Suprapubic skin (tissue), 4 donors: ENCODE results near the gene FBXW2. TPM values are rescaled to one million over a fixed set of nuclear protein-coding genes. Genes with fewer than 3 reads are reported as not detected.
A peak's percentile ranks its signal among the peaks of the same experiment; 100 is the strongest.

ENCODE experiments used
- DNase-seq, 2 donors: peaks; one replicate each; pipeline ENCODE4 v3.0.0-alpha.2; 2019; ENCODE audit warnings: low spot score in 2 of 2
- H3K27ac ChIP-seq: fragments of 200-600 bp; sonication (generic); one replicate; pipeline ENCODE4 v1.5.1; 2019
- H3K27me3 ChIP-seq: fragments of 200-600 bp; sonication (generic); one replicate; pipeline ENCODE4 v1.5.1; 2019
- H3K36me3 ChIP-seq: fragments of 200-600 bp; sonication (generic); one replicate; pipeline ENCODE4 v1.5.1; 2019
- H3K4me1 ChIP-seq: fragments of 200-600 bp; sonication (generic); one replicate; pipeline ENCODE4 v1.5.1; 2019
- H3K4me3 ChIP-seq: fragments of 200-600 bp; sonication (generic); one replicate; pipeline ENCODE4 v1.5.1; 2019; ENCODE audit warnings: mild to moderate bottlenecking
- H3K9me3 ChIP-seq: fragments of 200-600 bp; sonication (generic); one replicate; pipeline ENCODE4 v1.5.1; 2019
- CTCF ChIP-seq, 2 donors: fragments of 200-600 bp in 1 of 2; fragments of 450-650 bp in 1 of 2; sonication (generic) in 1 of 2; IDR thresholded peaks; one replicate each; pipeline ENCODE4 v1.5.1; 2016 to 2019; ENCODE audit warnings: antibody characterized with exemption in 2 of 2, mild to moderate bottlenecking in 1 of 2, moderate library complexity in 1 of 2
- EP300 ChIP-seq: sonication (generic); formaldehyde crosslinking; IDR thresholded peaks from one replicate; pipeline ENCODE4 v1.6.1; 2017; ENCODE audit warnings: antibody characterized with exemption
- POLR2A ChIP-seq, 2 donors: fragments of 450-650 bp; IDR thresholded peaks; one replicate each; pipeline ENCODE4 v1.6.1; 2017; ENCODE audit warnings: antibody characterized with exemption in 2 of 2, mild to moderate bottlenecking in 2 of 2, moderate library complexity in 2 of 2
- POLR2AphosphoS5 ChIP-seq, 3 donors: sonication (generic); formaldehyde crosslinking; IDR thresholded peaks; one replicate each; pipeline ENCODE4 v1.6.1; 2017; ENCODE audit warnings: antibody characterized with exemption in 3 of 3
- WGBS: methylation state at CpG from one replicate; pipeline ENCODE4 v1.1.5; 2018; 5-methylcytosine and 5-hydroxymethylcytosine counted together
- total RNA-seq, 4 donors: library from RNA; depleted of rRNA; stranded (reverse); fragments of >200 nt; gene quantifications; one replicate each; pipeline ENCODE4 v1.1.0, GENCODE V29; 2016

FBXW2 gene
- total RNA-seq, 4 donors from 2014 or later = 40.4 to 74.8 (median 52.3) TPM

- no peak for DNase-seq
- H3K4me3 ChIP-seq = peak overlapping the region; percentile 84
- 26% methylated on average over 10 of the region's 10 CpGs for WGBS
Measured at GRCh38 chr9:120710110-120710981, 82.9 kb downstream of the FBXW2 start.

GRCh38 chr9:120708526-120709224, 84.5 kb downstream of the FBXW2 start:
- H3K27ac ChIP-seq = peak overlapping the region; percentile 91
- no peaks in the 10 kb centered on the region for H3K9me3 ChIP-seq
- 56% methylated on average over 6 of the region's 6 CpGs for WGBS
- H3K4me3 ChIP-seq = no peak overlapping the region
- no peaks in the 10 kb centered on the region for H3K27me3 ChIP-seq
- no peaks in the 10 kb centered on the region for H3K36me3 ChIP-seq
- TF ChIP-seq POLR2AphosphoS5 (IDR thresholded peaks at IDR 0.05) (no peak), CTCF (IDR thresholded peaks at IDR 0.05) (no peak), POLR2A (IDR thresholded peaks at IDR 0.05) (no peak), EP300 (no peak)
- no peak for DNase-seq
- H3K4me1 ChIP-seq = peaks cover 62% of the 10 kb centered on the region

More at GRCh38 chr9:120710110-120710981, 82.9 kb downstream of the FBXW2 start:
- TF ChIP-seq POLR2AphosphoS5 (IDR thresholded peaks at IDR 0.05) (no peak), POLR2A (IDR thresholded peaks at IDR 0.05) (no peak), CTCF (IDR thresholded peaks at IDR 0.05) (no peak), EP300 (no peak)
- Histone ChIP-seq H3K27me3 (no peaks in the 10 kb centered on the region), H3K4me1 (peaks cover 68% of the 10 kb centered on the region), H3K27ac (peak overlapping the region; percentile 91), H3K36me3 (no peaks in the 10 kb centered on the region), H3K9me3 (no peaks in the 10 kb centered on the region)

GRCh38 chr9:120707170-120707569, 86.0 kb downstream of the FBXW2 start:
- Histone ChIP-seq H3K27ac (no peak overlapping the region), H3K4me1 (peaks cover 53% of the 10 kb centered on the region), H3K9me3 (no peaks in the 10 kb centered on the region), H3K4me3 (no peak overlapping the region), H3K36me3 (no peaks in the 10 kb centered on the region), H3K27me3 (no peaks in the 10 kb centered on the region)
- no peak for DNase-seq
- WGBS = 67% methylated on average over 2 of the region's 2 CpGs
- no peak for TF ChIP-seq EP300
- TF ChIP-seq CTCF (IDR thresholded peaks at IDR 0.05) = no peak
- TF ChIP-seq POLR2AphosphoS5 (IDR thresholded peaks at IDR 0.05) = no peak
- no peak for TF ChIP-seq POLR2A (IDR thresholded peaks at IDR 0.05)

Other genes with a start within 250 kb of the FBXW2 start
- 100 to 1,000 TPM in 1 of 4 donors, 10 to 100 TPM in 3; 60.1 to 105 (median 64.3) TPM for gene CDK5RAP2, start 213.2 kb downstream of the FBXW2 start, total RNA-seq
- 10 to 100 TPM; 33.6 to 58.1 (median 46.0) TPM for gene MEGF9, start 78.9 kb downstream of the FBXW2 start, total RNA-seq
- gene PSMD5, start 49.5 kb upstream of the FBXW2 start, total RNA-seq = 10 to 100 TPM; 30.7 to 47.7 (median 33.0) TPM
- gene PHF19, start 83.8 kb upstream of the FBXW2 start, total RNA-seq = 10 to 100 TPM; 11.3 to 15.5 (median 13.8) TPM
- gene TRAF1, start 133.4 kb upstream of the FBXW2 start, total RNA-seq = 10 to 100 TPM in 1 of 4 donors, 1 to 10 TPM in 3; 3.5 to 12.2 (median 7.5) TPM